H7 (cell line): ENCODE data around the gene ZNF503. TPM values are rescaled to one million over a fixed set of nuclear protein-coding genes. Genes with fewer than 3 reads are reported as not detected.

Experiments
- DNase-seq: peaks from one replicate; pipeline ENCODE4 v3.0.0; 2012
- H3K27me3 ChIP-seq: 2 replicates; pipeline ENCODE4 v1.6.0; 2011; ENCODE audit warnings: mild to moderate bottlenecking, low read length; ENCODE audit not compliant: control insufficient read depth, insufficient read depth
- H3K36me3 ChIP-seq: replicated peaks from 2 replicates; pipeline ENCODE4 v1.5.1; 2011; ENCODE audit warnings: low read length; ENCODE audit not compliant: control insufficient read depth, insufficient read depth
- H3K4me3 ChIP-seq: 2 replicates; pipeline ENCODE4 v1.5.1; 2011; ENCODE audit warnings: low read depth, mild to moderate bottlenecking, control low read depth, low read length, moderate library complexity; ENCODE audit not compliant: insufficient read depth
- total RNA-seq: library from RNA; depleted of rRNA; stranded (reverse); fragments of >200 nt; shearing (Covaris generic); gene quantifications from 2 replicates; pipeline ENCODE4 v1.2.3, GENCODE V29; 2014; rRNA removed

Gene ZNF503
- total RNA-seq, 1 experiment from 2014 or later = 0.03 TPM

DNA sequence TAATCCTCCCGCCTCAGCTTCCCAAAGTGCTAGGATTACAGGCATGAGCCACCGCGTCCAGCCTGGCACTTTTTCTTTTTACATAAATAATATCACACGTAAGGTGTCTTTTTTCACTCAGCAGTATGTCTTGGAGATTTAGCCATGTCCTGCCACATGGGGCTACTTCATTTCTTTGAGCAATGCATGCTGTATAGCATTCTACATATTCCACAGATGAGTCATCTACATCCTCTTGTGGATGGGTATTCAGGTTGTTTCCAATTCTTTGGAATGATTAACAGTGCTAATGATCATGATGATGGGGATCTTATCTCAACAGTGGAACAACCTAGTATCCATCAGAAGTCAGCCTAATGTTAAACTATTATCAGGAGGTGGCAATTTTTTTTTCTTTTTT lies 50.8 kb downstream of the ZNF503 start:
- no peak overlapping the region for H3K4me3 ChIP-seq
- H3K27me3 ChIP-seq = no peaks in the 10 kb centered on the region
- DNase-seq = no peak
- no peaks in the 10 kb centered on the region for H3K36me3 ChIP-seq

Other genes with a start within 250 kb of the ZNF503 start
- 213 and 218 TPM in 2 replicates for gene VDAC2, start 191.0 kb downstream of the ZNF503 start, total RNA-seq
- 21.3 and 36.6 TPM in 2 replicates for gene COMTD1, start 165.8 kb downstream of the ZNF503 start, total RNA-seq
- gene LRMDA, start 29.9 kb upstream of the ZNF503 start, total RNA-seq = not detected in 2 replicates